Activated naive CD4-positive, alpha-beta T cell treated with anti-CD3 and anti-CD28 coated beads for 36 hours (primary cell): ENCODE data around the gene CCDC196. TPM values are rescaled to one million over a fixed set of nuclear protein-coding genes. Genes with fewer than 3 reads are reported as not detected.
A peak's percentile ranks its signal among the peaks of the same experiment; 100 is the strongest.
"Not testable (repeated sequence)": the region's sequence is repeated elsewhere in the genome, so short reads cannot be mapped to it uniquely, and the experiment has no call there.

Experiments
- CTCF ChIA-PET: fragments of 350-600 bp; sonication (Branson Sonifier 250); formaldehyde crosslinking; loops from one replicate; lab custom pipeline; 2021; ENCODE audit warnings: antibody characterized with exemption; lab: Charles Lee
- DNase-seq: peaks from one replicate; pipeline ENCODE4 v3.0.0-alpha.2; 2020
- H3K27ac Mint-ChIP-seq: one replicate; pipeline ENCODE4 v1.8.0; 2021; ENCODE audit warnings: mild to moderate bottlenecking, mixed read lengths
- H3K27me3 Mint-ChIP-seq: one replicate; pipeline ENCODE4 v1.8.0; 2021; ENCODE audit warnings: low read depth, mixed read lengths
- H3K36me3 Mint-ChIP-seq: one replicate; pipeline ENCODE4 v1.8.0; 2021; ENCODE audit warnings: low read depth, mixed read lengths
- H3K4me1 Mint-ChIP-seq: one replicate; pipeline ENCODE4 v1.8.0; 2021; ENCODE audit warnings: low read depth, mixed read lengths
- H3K4me3 Mint-ChIP-seq: one replicate; pipeline ENCODE4 v1.8.0; 2021; ENCODE audit warnings: mild to moderate bottlenecking, moderate library complexity, mixed read lengths
- H3K9me3 Mint-ChIP-seq: one replicate; pipeline ENCODE4 v1.8.0; 2021; ENCODE audit warnings: mixed read lengths
- intact Hi-C: fragments of 100-400 bp; cut with micrococcal nuclease; formaldehyde crosslinking; loops from one replicate; pipeline ENCODE4 v1.15.1; 2023
- total RNA-seq, 2 experiments: library from RNA; stranded (reverse); gene quantifications; one replicate each; pipeline ENCODE4 v1.2.3, GENCODE V29; 2021

CCDC196 gene
- total RNA-seq, 2 experiments from 2014 or later = not detected

DNA sequence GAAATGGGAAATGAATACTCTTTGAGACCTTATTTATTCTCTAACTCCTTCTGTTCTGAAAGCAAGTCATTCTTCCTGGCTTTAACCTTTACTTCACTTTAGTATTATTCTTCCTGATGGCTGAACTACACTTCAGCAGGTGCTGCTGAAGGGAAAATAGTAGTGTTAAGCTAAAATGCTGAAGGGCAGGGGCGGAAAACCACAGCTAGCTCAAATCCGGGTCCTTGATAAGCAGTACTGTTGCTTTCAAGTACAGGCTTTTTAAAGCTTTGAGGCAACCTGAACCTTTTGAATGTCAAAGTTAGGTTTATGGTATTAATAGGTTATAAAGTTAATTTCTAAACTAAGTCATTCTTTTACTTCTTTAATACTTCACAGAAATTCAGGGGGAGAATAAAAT is 10.7 kb downstream of the CCDC196 start:
- CTCF ChIA-PET = interaction anchor here (0.8 to 2.0 kb wide), 5 partner anchors 9 to 137 kb away, joined by 3 to 7 read pairs (median 4); partner anchors contain the start of gene GPHN
- DNase-seq = peak; percentile 6
- H3K9me3 Mint-ChIP-seq = no peaks in the 10 kb centered on the region
- peaks cover 19% of the 10 kb centered on the region for H3K4me1 Mint-ChIP-seq
- intact Hi-C loops = loop anchor here (1.0 to 5.0 kb wide), 4 partner anchors 95 to 785 kb away; no protein-coding TSS in a partner anchor
- H3K27ac Mint-ChIP-seq = no peak overlapping the region
- no peaks in the 10 kb centered on the region for H3K27me3 Mint-ChIP-seq
- H3K4me3 Mint-ChIP-seq = no peak overlapping the region
- no peaks in the 10 kb centered on the region for H3K36me3 Mint-ChIP-seq

DNA sequence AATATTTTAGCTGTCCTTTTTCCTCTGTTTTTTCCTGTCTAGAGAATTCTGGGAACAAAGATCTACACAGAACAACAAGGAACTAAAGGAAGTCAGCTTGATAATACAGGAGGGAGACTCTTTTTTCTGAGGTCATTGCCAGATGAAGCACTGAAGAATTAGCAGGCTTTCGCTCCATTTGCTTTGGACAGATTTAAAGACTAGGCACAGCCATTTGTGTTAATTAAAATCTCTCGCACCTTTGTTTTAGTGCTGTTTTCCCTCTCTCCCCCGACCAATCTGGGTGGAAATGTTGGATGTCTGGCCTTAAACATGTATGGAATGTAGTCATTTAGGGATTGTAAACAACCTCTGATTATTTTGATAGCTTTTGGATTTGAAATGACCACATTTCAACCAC is 12.1 kb downstream of the CCDC196 start:
- Mint-ChIP-seq H3K9me3 (no peaks in the 10 kb centered on the region), H3K27ac (no peak overlapping the region), H3K27me3 (no peaks in the 10 kb centered on the region), H3K36me3 (no peaks in the 10 kb centered on the region), H3K4me1 (peaks cover 19% of the 10 kb centered on the region), H3K4me3 (no peak overlapping the region)
- no peak for DNase-seq
- CTCF ChIA-PET = interaction anchor here (1.5 kb wide), 1 partner anchor 788 kb away, joined by 3 read pairs; no protein-coding TSS in a partner anchor
- intact Hi-C loops = loop anchor here (5.0 kb wide), 3 partner anchors 96 to 784 kb away; no protein-coding TSS in a partner anchor

DNA sequence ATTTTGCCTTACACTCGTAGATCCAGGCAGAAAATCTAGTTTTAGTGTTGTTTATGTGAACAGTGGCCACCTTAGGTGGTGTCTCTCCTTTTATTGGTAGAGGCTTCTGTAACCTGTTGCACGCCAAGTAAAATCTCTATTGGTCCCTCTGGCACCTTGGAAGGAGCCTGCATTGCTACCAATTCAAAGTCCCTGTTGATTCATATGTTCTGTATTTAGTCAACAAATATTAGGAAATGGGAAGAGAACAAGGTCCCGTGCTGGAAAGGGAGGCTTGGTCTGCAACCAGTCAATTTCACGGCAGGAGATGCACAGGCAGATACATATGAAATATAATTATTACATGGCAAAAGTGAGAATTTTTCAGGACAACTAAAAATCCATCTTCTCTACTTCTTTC is 15.4 kb downstream of the CCDC196 start:
- peaks cover 11% of the 10 kb centered on the region for H3K4me1 Mint-ChIP-seq
- CTCF ChIA-PET = no interaction called here
- H3K36me3 Mint-ChIP-seq = no peaks in the 10 kb centered on the region
- intact Hi-C loops = loop anchor here (10.0 kb wide), 1 partner anchor 1013 kb away; no protein-coding TSS in a partner anchor
- H3K27me3 Mint-ChIP-seq = no peaks in the 10 kb centered on the region
- DNase-seq = no peak
- no peak overlapping the region for H3K27ac Mint-ChIP-seq
- H3K4me3 Mint-ChIP-seq = no peak overlapping the region
- no peaks in the 10 kb centered on the region for H3K9me3 Mint-ChIP-seq

DNA sequence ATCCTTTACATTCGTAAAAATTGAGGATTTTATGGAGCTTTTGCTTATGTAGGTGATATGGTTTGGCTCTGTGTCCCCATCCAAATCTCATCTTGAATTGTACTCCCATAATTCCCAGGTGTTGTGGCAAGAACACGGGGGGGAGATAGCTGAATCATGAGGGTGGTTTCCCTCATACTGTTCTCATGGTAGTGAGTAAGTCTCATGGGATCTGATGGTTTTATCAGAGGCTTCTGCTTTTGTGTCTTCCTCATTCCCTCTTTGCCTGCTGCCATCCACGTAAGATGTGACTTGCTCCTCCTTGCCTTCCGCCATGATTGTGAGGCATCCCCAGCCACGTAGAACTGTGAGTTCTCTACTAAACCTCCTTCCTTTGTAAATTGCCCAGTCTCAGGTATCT is 16.7 kb downstream of the CCDC196 start:
- intact Hi-C loops = loop anchor here (10.0 kb wide), 1 partner anchor 1012 kb away; no protein-coding TSS in a partner anchor
- not testable (repeated sequence) for H3K27ac Mint-ChIP-seq, DNase-seq, H3K9me3 Mint-ChIP-seq, H3K27me3 Mint-ChIP-seq, H3K4me1 Mint-ChIP-seq, H3K4me3 Mint-ChIP-seq, H3K36me3 Mint-ChIP-seq
- CTCF ChIA-PET = interaction anchor here (0.6 kb wide), 1 partner anchor 143 kb away, joined by 3 read pairs; no protein-coding TSS in a partner anchor

DNA sequence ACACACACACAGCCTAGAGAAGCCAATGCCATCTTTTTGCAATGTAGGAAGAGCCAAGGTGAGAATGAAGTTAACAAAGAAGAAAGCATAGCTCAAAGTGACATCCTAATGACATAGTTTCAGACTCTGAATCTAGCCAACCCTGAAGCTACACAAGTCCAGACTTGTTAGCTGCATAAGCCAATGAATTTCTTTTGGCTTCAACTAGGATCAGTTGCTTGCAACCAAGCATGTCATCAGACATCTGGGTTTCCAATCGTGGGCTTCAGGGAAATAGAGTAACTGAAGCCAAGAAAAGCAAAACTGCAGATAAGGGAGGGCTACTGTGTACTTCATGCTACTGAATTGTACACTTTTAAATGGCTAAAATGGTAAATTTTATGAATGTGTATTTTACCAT is 17.4 kb downstream of the CCDC196 start:
- DNase-seq = no peak
- Mint-ChIP-seq H3K9me3 (no peaks in the 10 kb centered on the region), H3K36me3 (peaks cover 3% of the 10 kb centered on the region), H3K4me3 (no peak overlapping the region), H3K27me3 (no peaks in the 10 kb centered on the region), H3K4me1 (peaks cover 6% of the 10 kb centered on the region), H3K27ac (no peak overlapping the region)
- CTCF ChIA-PET = interaction anchor here (0.6 kb wide), 1 partner anchor 1166 kb away, joined by 3 read pairs; no protein-coding TSS in a partner anchor
- intact Hi-C loops = loop anchor here (10.0 kb wide), 1 partner anchor 1011 kb away; no protein-coding TSS in a partner anchor

DNA sequence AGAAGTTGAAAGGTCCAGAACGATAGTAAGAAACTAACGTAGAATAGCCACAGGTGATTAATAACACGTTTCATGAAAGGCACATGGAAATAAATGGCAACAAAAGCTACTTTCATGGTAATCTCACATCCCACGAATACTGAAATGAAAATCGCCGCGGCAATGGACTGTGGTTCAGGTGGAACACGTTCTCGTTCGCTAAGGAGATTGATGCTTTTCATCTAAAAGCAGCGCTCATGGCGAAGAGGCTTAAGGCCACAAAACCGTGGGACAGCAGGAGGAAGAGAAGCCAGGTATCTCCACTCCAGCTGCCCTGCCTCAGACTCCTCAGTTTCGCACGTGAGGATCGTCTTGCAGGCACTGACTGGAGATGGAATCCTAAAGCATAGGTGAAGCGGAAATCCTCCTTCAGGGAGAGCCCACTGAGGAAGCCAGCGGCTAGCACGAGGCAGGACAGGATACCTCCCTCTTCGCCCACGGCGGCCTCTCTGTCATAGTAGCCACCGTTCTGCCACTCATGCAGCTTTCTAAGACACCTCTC is 21.1 kb downstream of the CCDC196 start:
- Mint-ChIP-seq H3K4me1 (peaks cover 27% of the 10 kb centered on the region), H3K27me3 (peaks cover 7% of the 10 kb centered on the region), H3K36me3 (peaks cover 3% of the 10 kb centered on the region), H3K27ac (peak overlapping the region; percentile 85), H3K4me3 (peak overlapping the region; percentile 96), H3K9me3 (no peaks in the 10 kb centered on the region)
- no peak for DNase-seq
- CTCF ChIA-PET = interaction anchor here (0.8 to 1.9 kb wide), 4 partner anchors 11 to 644 kb away, joined by 3 to 7 read pairs (median 3); no protein-coding TSS in a partner anchor
- intact Hi-C loops = loop anchor here (5.0 to 10.0 kb wide), 7 partner anchors 100 to 1405 kb away; partner anchors contain the start of genes MAX and RDH11

DNA sequence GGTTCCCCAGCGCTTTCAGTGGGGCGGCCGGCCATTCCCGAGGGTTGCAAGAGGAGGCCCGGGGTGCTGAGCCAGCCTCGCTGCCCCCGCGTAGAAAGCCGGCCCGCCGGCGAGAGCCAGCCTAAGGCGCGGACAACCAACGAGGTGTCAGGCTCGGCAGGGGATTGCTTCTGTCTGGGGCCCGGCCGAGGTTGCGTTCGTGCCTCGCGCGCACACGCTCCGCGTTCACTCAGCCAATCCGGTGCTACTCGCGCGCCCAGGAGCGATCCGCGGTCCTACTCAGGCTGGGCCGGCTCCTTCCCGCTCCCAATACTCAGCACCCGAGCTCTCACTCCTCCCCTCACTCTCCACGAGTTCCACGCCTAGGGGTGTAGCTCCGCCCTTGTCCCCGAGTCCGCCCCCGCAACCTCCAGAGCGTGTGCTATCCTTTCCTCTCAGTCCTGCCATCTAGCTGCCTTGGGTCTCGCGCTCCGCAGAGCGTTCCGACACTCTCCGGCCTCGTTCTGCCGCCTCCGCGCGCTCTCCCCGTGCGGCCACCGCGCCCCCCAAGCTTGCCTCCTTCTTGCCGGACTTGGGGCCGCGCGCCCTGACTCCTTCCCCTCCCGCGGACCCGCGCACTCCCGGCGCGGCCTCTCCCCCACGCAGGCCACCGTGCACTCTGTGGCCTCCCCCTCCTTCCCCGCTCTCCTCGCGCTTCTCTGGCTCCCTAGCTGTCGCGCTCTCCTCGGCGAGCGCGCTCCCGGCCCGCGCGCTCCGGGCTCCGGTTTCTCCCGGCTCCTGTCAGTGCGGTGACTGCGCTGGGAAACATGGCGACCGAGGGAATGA is 21.8 kb downstream of the CCDC196 start, which contains the start of gene GPHN:
Gene GPHN, plus strand, starts transcription at position 426 of the 825 bp plus-strand sequence.
- Mint-ChIP-seq H3K4me3 (peak within 1 kb of the TSS; percentile 96), H3K27ac (peak within 1 kb of the TSS; percentile 85), H3K27me3 (peaks cover 7% of the 10 kb centered on the region), H3K4me1 (peaks cover 28% of the 10 kb centered on the region), H3K36me3 (peaks cover 3% of the 10 kb centered on the region), H3K9me3 (no peaks in the 10 kb centered on the region)
- DNase-seq = peak; percentile 92
- intact Hi-C loops = loop anchor here (1.0 to 10.0 kb wide), 11 partner anchors 13 to 1406 kb away; partner anchors contain the start of genes EIF2S1, MAX, PALS1 and RDH11
- CTCF ChIA-PET = interaction anchor here (0.8 to 1.9 kb wide), 5 partner anchors 11 to 643 kb away, joined by 3 to 7 read pairs (median 3); no protein-coding TSS in a partner anchor

DNA sequence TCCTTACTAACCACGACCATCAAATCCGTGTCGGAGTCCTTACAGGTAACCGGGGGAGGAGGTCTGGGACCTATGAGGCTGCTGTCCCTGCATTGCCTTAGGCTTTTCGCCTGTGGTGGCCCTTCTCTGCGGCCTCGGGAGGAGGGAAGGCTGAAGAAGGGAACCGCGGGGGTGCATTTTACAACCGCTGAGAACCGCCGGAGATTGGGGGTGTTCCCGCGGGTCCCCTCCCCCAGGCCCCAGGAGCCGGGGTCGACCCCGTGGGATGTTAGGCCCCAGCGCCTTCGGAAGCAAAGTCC is 22.3 kb downstream of the CCDC196 start:
- H3K4me1 Mint-ChIP-seq = peaks cover 28% of the 10 kb centered on the region
- peaks cover 3% of the 10 kb centered on the region for H3K36me3 Mint-ChIP-seq
- intact Hi-C loops = loop anchor here (1.0 to 10.0 kb wide), 11 partner anchors 13 to 1406 kb away; partner anchors contain the start of genes EIF2S1, MAX, PALS1 and RDH11
- H3K4me3 Mint-ChIP-seq = peak overlapping the region; percentile 96
- no peak for DNase-seq
- H3K9me3 Mint-ChIP-seq = no peaks in the 10 kb centered on the region
- peak overlapping the region; percentile 85 for H3K27ac Mint-ChIP-seq
- CTCF ChIA-PET = interaction anchor here (1.1 to 1.9 kb wide), 2 partner anchors 12 to 118 kb away, joined by 3 to 7 read pairs; no protein-coding TSS in a partner anchor
- H3K27me3 Mint-ChIP-seq = peaks cover 7% of the 10 kb centered on the region

DNA sequence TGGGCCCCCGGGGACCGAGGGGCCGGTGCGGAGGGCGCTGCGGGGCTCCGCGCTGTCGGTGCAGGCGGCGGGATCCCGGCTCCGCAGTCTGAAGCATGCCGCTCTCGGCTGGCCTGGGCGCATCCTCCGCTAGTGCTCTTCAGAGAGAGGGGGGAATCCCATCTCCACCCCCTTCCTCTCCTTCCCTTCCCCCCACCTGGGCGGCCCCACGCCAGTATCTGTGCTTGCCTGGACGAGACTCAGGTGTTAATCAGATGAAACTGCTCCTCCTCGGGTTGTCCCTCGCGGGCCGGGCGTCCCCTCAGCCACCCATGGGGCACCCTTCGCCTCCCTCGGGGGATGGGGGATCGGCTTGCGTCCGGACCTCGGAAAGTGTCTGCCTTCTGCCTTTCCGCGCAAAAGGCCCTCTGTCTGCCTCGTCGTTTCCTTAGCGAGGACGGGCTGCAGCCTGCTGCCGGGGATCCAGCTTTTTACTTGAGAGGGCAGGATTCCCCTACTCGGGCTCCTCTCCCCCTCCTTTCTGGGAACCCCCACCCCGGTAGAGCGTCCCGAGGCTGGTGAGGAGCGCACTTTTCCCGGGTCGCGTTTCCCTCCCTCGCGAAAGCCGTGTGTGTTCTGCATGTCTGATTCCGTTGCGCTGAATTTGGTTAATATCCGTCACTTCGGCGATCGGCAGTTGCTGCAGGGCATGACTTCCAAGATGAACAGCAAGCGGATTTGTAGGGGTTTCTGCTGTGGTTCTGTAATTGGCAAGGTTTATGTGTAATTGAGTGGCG is 22.9 kb downstream of the CCDC196 start:
- CTCF ChIA-PET = interaction anchor here (1.1 kb wide), 1 partner anchor 118 kb away, joined by 3 read pairs; no protein-coding TSS in a partner anchor
- peak; percentile 74 for DNase-seq
- Mint-ChIP-seq H3K36me3 (peaks cover 3% of the 10 kb centered on the region), H3K27me3 (peaks cover 7% of the 10 kb centered on the region), H3K27ac (no peak overlapping the region), H3K4me1 (peaks cover 28% of the 10 kb centered on the region), H3K9me3 (no peaks in the 10 kb centered on the region), H3K4me3 (peak overlapping the region; percentile 86)
- intact Hi-C loops = loop anchor here (1.0 to 10.0 kb wide), 11 partner anchors 14 to 1407 kb away; partner anchors contain the start of genes EIF2S1, MAX, PALS1 and RDH11

DNA sequence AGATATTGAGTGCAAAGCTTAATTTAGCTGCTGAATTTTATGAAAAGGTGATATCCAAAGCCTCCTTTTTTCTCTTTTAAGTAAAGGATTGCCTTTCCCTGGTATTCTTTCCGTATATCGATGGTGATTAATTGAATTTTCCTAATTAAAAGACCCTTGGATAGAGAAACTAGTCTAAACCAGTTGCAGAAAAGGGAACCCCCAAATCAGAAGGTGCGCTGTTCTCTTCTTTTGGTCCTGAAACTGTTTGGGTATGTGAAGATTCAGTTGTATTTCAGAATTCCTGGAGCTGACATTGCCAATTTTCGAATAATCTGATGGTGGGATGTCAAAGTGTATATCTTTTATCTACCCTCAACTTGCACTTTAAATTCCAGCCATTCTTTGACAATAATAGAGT is 23.7 kb downstream of the CCDC196 start:
- DNase-seq = no peak
- Mint-ChIP-seq H3K27me3 (peaks cover 7% of the 10 kb centered on the region), H3K36me3 (peaks cover 3% of the 10 kb centered on the region), H3K9me3 (no peaks in the 10 kb centered on the region), H3K27ac (no peak overlapping the region), H3K4me3 (peak overlapping the region; percentile 86), H3K4me1 (peaks cover 28% of the 10 kb centered on the region)
- CTCF ChIA-PET = interaction anchor here (0.6 to 0.8 kb wide), 3 partner anchors 14 to 643 kb away, joined by 3 to 4 read pairs (median 3); no protein-coding TSS in a partner anchor
- intact Hi-C loops = loop anchor here (5.0 to 10.0 kb wide), 7 partner anchors 97 to 1408 kb away; partner anchors contain the start of genes MAX and RDH11

DNA sequence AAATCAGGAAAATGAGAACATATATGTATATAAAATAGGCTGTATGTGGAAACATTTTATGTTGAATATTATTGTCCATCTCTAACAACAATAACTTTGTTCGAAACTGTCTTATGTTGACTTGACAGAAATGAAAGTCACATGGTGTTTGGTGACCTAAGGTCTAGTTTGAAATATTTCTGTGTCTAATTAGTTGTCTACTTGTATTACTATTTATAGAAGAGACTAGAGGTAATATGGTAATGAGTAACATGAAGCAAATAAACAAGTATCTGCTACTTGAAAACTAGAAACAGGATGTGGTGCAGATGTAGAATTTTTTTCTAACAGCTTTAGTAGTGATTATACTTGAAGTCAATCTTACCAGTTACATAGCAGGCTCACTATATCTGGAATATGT is 25.7 kb downstream of the CCDC196 start:
- peaks cover 22% of the 10 kb centered on the region for H3K4me1 Mint-ChIP-seq
- no peak for DNase-seq
- peaks cover 3% of the 10 kb centered on the region for H3K36me3 Mint-ChIP-seq
- CTCF ChIA-PET = no interaction called here
- no peak overlapping the region for H3K27ac Mint-ChIP-seq
- H3K4me3 Mint-ChIP-seq = no peak overlapping the region
- H3K9me3 Mint-ChIP-seq = no peaks in the 10 kb centered on the region
- intact Hi-C loops = no loop called here
- peaks cover 7% of the 10 kb centered on the region for H3K27me3 Mint-ChIP-seq
